Measurements from ENCODE around the gene LRRC59. TPM values are rescaled to one million over a fixed set of nuclear protein-coding genes. Genes with fewer than 3 reads are reported as not detected.
A peak's percentile ranks its signal among the peaks of the same experiment; 100 is the strongest.

Gene LRRC59
- total and polyA plus RNA-seq, 2 of the 13 experiments (the other 11 are each of a cell fraction or from before 2014, with no cell fraction given) = 87.3 to 222 TPM

- 0 out of 2 replicates have a peak, but pooled peaks have one; percentile 59 for TF ChIP-seq AHDC1 (CRISPR knock-in tag; IDR thresholded peaks at IDR 0.05; ENCODE audit: borderline replicate concordance)
- 0 out of 2 replicates have a peak, but pooled peaks have one; percentile 20 for TF ChIP-seq MLX (CRISPR knock-in tag; IDR thresholded peaks at IDR 0.05)
- TF ChIP-seq ZBTB14 (CRISPR knock-in tag; IDR thresholded peaks at IDR 0.05) = no peak; the same call in 1 of the 2 replicates
- TF ChIP-seq SMAD3 (CRISPR knock-in tag; IDR thresholded peaks at IDR 0.05) = 0 out of 2 replicates have a peak, but pooled peaks have one; percentile 9
- 0 out of 2 replicates have a peak, but pooled peaks have one; percentile 46 for TF ChIP-seq MAZ (IDR thresholded peaks at IDR 0.05; ENCODE audit: borderline replicate concordance, low read depth, low read length)
- TF ChIP-seq MAZ (CRISPR knock-in tag; IDR thresholded peaks at IDR 0.05; ENCODE audit: low read depth) = no peak
- TF ChIP-seq DDIT3 (CRISPR knock-in tag; IDR thresholded peaks at IDR 0.05) = no peak
- peak; percentile 68; the same call in 1 of the 2 replicates for TF ChIP-seq GABPB1 (CRISPR knock-in tag; IDR thresholded peaks at IDR 0.05)
- TF ChIP-seq ZNF747 (CRISPR knock-in tag; IDR thresholded peaks at IDR 0.05; ENCODE audit: borderline replicate concordance) = 0 out of 2 replicates have a peak, but pooled peaks have one; percentile 27
- TF ChIP-seq HNRNPK (IDR thresholded peaks at IDR 0.05; ENCODE audit: low read depth, low read length, poor library complexity, severe bottlenecking) = peak; percentile 64
- TF ChIP-seq PHF8 (CRISPR knock-in tag; IDR thresholded peaks at IDR 0.05) = peak; percentile 75
- 0 out of 2 replicates have a peak, but pooled peaks have one; percentile 38 for TF ChIP-seq ZNF839 (CRISPR knock-in tag; IDR thresholded peaks at IDR 0.05; ENCODE audit: borderline replicate concordance)
- TF ChIP-seq MXD4 (CRISPR knock-in tag; IDR thresholded peaks at IDR 0.05) = no peak
- TF ChIP-seq RBAK (CRISPR knock-in tag; IDR thresholded peaks at IDR 0.05) = no peak
- peak; percentile 48; the same call in 1 of the 2 replicates for TF ChIP-seq ZNF274 (CRISPR knock-in tag; IDR thresholded peaks at IDR 0.05)
- no peak for TF ChIP-seq THAP8 (CRISPR knock-in tag; IDR thresholded peaks at IDR 0.05; ENCODE audit: borderline replicate concordance)
- TF ChIP-seq IRX3 (CRISPR knock-in tag; IDR thresholded peaks at IDR 0.05; ENCODE audit: borderline replicate concordance, low read depth) = no peak
- 0 out of 2 replicates have a peak, but pooled peaks have one; percentile 29 for TF ChIP-seq ETV5 (CRISPR knock-in tag; IDR thresholded peaks at IDR 0.05; ENCODE audit: borderline replicate concordance)
- TF ChIP-seq KLF13 (CRISPR knock-in tag; IDR thresholded peaks at IDR 0.05) = no peak
- TF ChIP-seq ZNF496 (CRISPR knock-in tag; IDR thresholded peaks at IDR 0.05; ENCODE audit: insufficient replicate concordance) = no peak
Observed at GRCh38 chr17:50346313-50347116, 50.8 kb downstream of the LRRC59 start (continued).

Measured in HepG2 (cell line).